SH-SY5Y (cell line): Measurements from ENCODE around the gene DDO.

Source experiments
- GATA2 ChIP-seq: IDR thresholded peaks from 2 replicates; pipeline ENCODE4 v1.6.1; 2011; ENCODE audit warnings: mild to moderate bottlenecking, low read depth, low read length
- GATA3 ChIP-seq: IDR thresholded peaks from 2 replicates; pipeline ENCODE4 v1.6.1; 2011; ENCODE audit warnings: low read depth, mild to moderate bottlenecking, low read length, moderate library complexity

- TF ChIP-seq GATA2 (no peak), GATA3 (no peak)
Observed at GRCh38 chr6:110359556-110359955, 55.8 kb downstream of the DDO start.
